ENCODE measurements around the gene CIAO3. TPM values are rescaled to one million over a fixed set of nuclear protein-coding genes. Genes with fewer than 3 reads are reported as not detected.

CIAO3 gene
- total RNA-seq, 1 experiment from 2014 or later, result 32.8 TPM

- no peak for TF ChIP-seq MAX (IDR thresholded peaks at IDR 0.05)
- no peak for TF ChIP-seq POLR2A (IDR thresholded peaks at IDR 0.05; ENCODE audit: borderline replicate concordance, extremely low read depth, insufficient read depth, insufficient read length)
These were observed 47.4 kb downstream of the CIAO3 start (continued) for GRCh38 chr16:693364-693763.

- Histone ChIP-seq H2AFZ (ENCODE audit: low read depth, low read length, poor library complexity, severe bottlenecking) (no peak overlapping the region), H3K9me2 (ENCODE audit: insufficient read depth) (no peaks in the 10 kb centered on the region), H4K20me1 (ENCODE audit: insufficient read depth) (no peaks in the 10 kb centered on the region), H3K4me1 (ENCODE audit: control insufficient read depth in 1 of 2, insufficient read depth in 2 of 2, low read length in 2 of 2) (peaks cover 18 to 46% of the 10 kb centered on the region in 2 experiments), H3K9me3 (ENCODE audit: control insufficient read depth in 1 of 2, insufficient read depth in 1 of 2, low read depth in 1 of 2, low read length in 2 of 2) (no peaks in the 10 kb centered on the region), H3K27ac (ENCODE audit: low read depth, low read length) (no peak overlapping the region), H3K9ac (ENCODE audit: low read length) (no peak overlapping the region), H3K4me2 (ENCODE audit: low read length) (no peak overlapping the region), H3K4me3 (replicated peaks in 1 of 2; ENCODE audit: low read depth in 1 of 2, low read length in 2 of 2) (no peak overlapping the region), H3K27me3 (ENCODE audit: insufficient read depth, low read length) (no peaks in the 10 kb centered on the region), H3K36me3 (ENCODE audit: control insufficient read depth in 1 of 2, insufficient read depth in 2 of 2, low read length in 2 of 2) (no peaks in the 10 kb centered on the region), H3K79me2 (ENCODE audit: insufficient read depth, low read length) (peaks cover 13% of the 10 kb centered on the region; the same call in 1 of the 2 replicates)
- CTCF ChIA-PET, result interaction anchor here (0.7 kb wide), 1 partner anchor 109 kb away, joined by 5 read pairs; no protein-coding TSS in a partner anchor
- BruUV-seq (replicated peaks), result TSS peak; percentile 52
- POLR2A ChIA-PET, result no interaction called here
- RAD21 ChIA-PET (ENCODE audit: low non-redundant PET in 1 of 2, low total read pairs in 2 of 2, uncharacterized antibody in 2 of 2, unreplicated experiment in 2 of 2), result no interaction called here
- no peak for DNase-seq (ENCODE audit: low read depth, low spot score)
- no peak for ATAC-seq
- intact Hi-C loops (cut with micrococcal nuclease), result no loop called here
- TF ChIP-seq ZNF274 (IDR thresholded peaks at IDR 0.05; ENCODE audit: low read depth, low read length), result no peak
- TF ChIP-seq ELF1 (IDR thresholded peaks at IDR 0.05; ENCODE audit: borderline replicate concordance, low read depth), result no peak
- no peak; the same call in 1 of the 2 replicates for TF ChIP-seq POLR2AphosphoS5 (IDR thresholded peaks at IDR 0.05; ENCODE audit: low read depth, low read length)
- TF ChIP-seq EGR1 (IDR thresholded peaks at IDR 0.05; ENCODE audit: low read depth), result no peak
- TF ChIP-seq ATF3 (IDR thresholded peaks at IDR 0.05), result no peak
- TF ChIP-seq CBX3 (IDR thresholded peaks at IDR 0.05; ENCODE audit: low read depth), result no peak
- TF ChIP-seq SP1 (IDR thresholded peaks at IDR 0.05; ENCODE audit: low read depth), result no peak
- TF ChIP-seq CEBPB (IDR thresholded peaks at IDR 0.05; ENCODE audit: low read depth), result no peak
- TF ChIP-seq EZH2phosphoT487 (IDR thresholded peaks at IDR 0.05; ENCODE audit: borderline replicate concordance), result no peak
- no peak for TF ChIP-seq EZH2 (IDR thresholded peaks at IDR 0.05)
- TF ChIP-seq RAD21 (IDR thresholded peaks at IDR 0.05; ENCODE audit: low read depth), result no peak
- no peak for TF ChIP-seq SRF (IDR thresholded peaks at IDR 0.05; ENCODE audit: low read depth)
- TF ChIP-seq MAX (IDR thresholded peaks at IDR 0.05), result no peak
- no peak for TF ChIP-seq YY1 (IDR thresholded peaks at IDR 0.05; ENCODE audit: extremely low read depth, insufficient replicate concordance, low read depth, low read length)
- TF ChIP-seq FOSL1 (IDR thresholded peaks at IDR 0.05; ENCODE audit: low read depth), result no peak
- no peak for TF ChIP-seq CTCF (IDR thresholded peaks at IDR 0.05 in 2 of 3, conservative IDR thresholded peaks at IDR 0.05 in 1 of 3; ENCODE audit: borderline replicate concordance in 1 of 3, insufficient read depth in 1 of 3, low read depth in 2 of 3, low read length in 2 of 3)
- no peak for TF ChIP-seq ZFX (IDR thresholded peaks at IDR 0.05)
- no peak for TF ChIP-seq REST (IDR thresholded peaks at IDR 0.05; ENCODE audit: low read depth)
These were observed 48.3 kb downstream of the CIAO3 start for GRCh38 chr16:692356-693108.
